ENCODE measurements around the gene GINS1. TPM values are rescaled to one million over a fixed set of nuclear protein-coding genes. Genes with fewer than 3 reads are reported as not detected.

The GINS1 gene
- total and polyA plus RNA-seq, 2 of the 8 experiments (the other 6 are each of a cell fraction or from before 2014, with no cell fraction given) = 44.7 to 68.4 TPM

- no peak overlapping the region for H2BK12ac ChIP-seq (ENCODE audit: low read depth, low read length)
- no peak overlapping the region for H2AFZ ChIP-seq (ENCODE audit: low read length)
- no peak overlapping the region for H4K8ac ChIP-seq (ENCODE audit: extremely low read depth, insufficient read depth, low read length)
- H2BK5ac ChIP-seq (ENCODE audit: low read depth, low read length) = no peak overlapping the region; the same call in 1 of the 2 replicates
- FAIRE-seq (no peak), DNase-seq (ENCODE audit: low read depth in 1 of 2, low spot score in 2 of 2) (no peak)
- no peak overlapping the region for H4K91ac ChIP-seq (replicated peaks; ENCODE audit: insufficient read length, low read length)
- H3K56ac ChIP-seq (replicated peaks; ENCODE audit: insufficient read length, low read depth, low read length) = no peak overlapping the region
- H3K4me2 ChIP-seq (ENCODE audit: insufficient read depth in 1 of 2, low read depth in 2 of 2, low read length in 2 of 2) = no peak overlapping the region
- no peak overlapping the region for H2AK5ac ChIP-seq (ENCODE audit: low read depth, low read length)
- no peaks in the 10 kb centered on the region for H3K79me1 ChIP-seq (ENCODE audit: low read depth, low read length)
- H4K20me1 ChIP-seq (replicated peaks in 1 of 2; ENCODE audit: control insufficient read depth in 1 of 2, insufficient read depth in 2 of 2, low read length in 2 of 2) = peaks cover 0 to 4% of the 10 kb centered on the region in 2 experiments
- H3K27ac ChIP-seq (ENCODE audit: low read depth, low read length) = no peak overlapping the region; the same call in 1 of the 2 replicates
- peaks cover 0 to 4% (median 1%) of the 10 kb centered on the region in 4 experiments; a peak in 2 of 8 replicates for H3K36me3 ChIP-seq (ENCODE audit: control insufficient read depth in 2 of 4, insufficient read depth in 4 of 4, low read length in 3 of 4)
- H2BK15ac ChIP-seq (ENCODE audit: low read length) = no peak overlapping the region
- H3K27me3 ChIP-seq (replicated peaks in 1 of 4; ENCODE audit: control insufficient read depth in 3 of 4, extremely low read depth in 1 of 4, insufficient read depth in 3 of 4, low read length in 3 of 4) = no peaks in the 10 kb centered on the region
- H3K9ac ChIP-seq (replicated peaks in 1 of 4; ENCODE audit: extremely low read depth in 1 of 4, low read depth in 3 of 4, low read length in 3 of 4) = no peak overlapping the region
- H2BK20ac ChIP-seq (ENCODE audit: low read length) = no peak overlapping the region
- H3K4me3 ChIP-seq (ENCODE audit: extremely low read depth in 1 of 4, insufficient read depth in 2 of 4, low read depth in 3 of 4, low read length in 4 of 4) = no peak overlapping the region
- H3K18ac ChIP-seq (ENCODE audit: extremely low read depth, low read length) = no peak overlapping the region
- peaks cover 0 to 19% (median 9%) of the 10 kb centered on the region in 4 experiments; a peak in 6 of 7 replicates for H3K4me1 ChIP-seq (replicated peaks in 1 of 4; ENCODE audit: control insufficient read depth in 3 of 4, insufficient read depth in 4 of 4, low read length in 3 of 4)
- no peak overlapping the region for H4K5ac ChIP-seq (ENCODE audit: insufficient read length, low read depth, low read length)
- POLR2A ChIA-PET (ENCODE audit: partially characterized antibody) = interaction anchor here (0.6 to 1.6 kb wide), 2 partner anchors 14 to 87 kb away, joined by 3 read pairs; no protein-coding TSS in a partner anchor
- H2BK120ac ChIP-seq (replicated peaks; ENCODE audit: low read depth, low read length) = no peak overlapping the region
- H3K23ac ChIP-seq (ENCODE audit: insufficient read length) = no peak overlapping the region
- H3K79me2 ChIP-seq (ENCODE audit: control insufficient read depth in 1 of 2, insufficient read depth in 2 of 2, low read length in 2 of 2) = no peaks in the 10 kb centered on the region
- WGBS, 2 experiments (ENCODE audit: extremely low coverage in 1 of 2, insufficient coverage in 1 of 2, insufficient read length in 1 of 2, insufficient replicate concordance in 2 of 2, low coverage in 1 of 2, low lambda C conversion rate in 2 of 2, missing lambda C conversion rate in 1 of 2) = 84% methylated on average over 10 of the region's 10 CpGs; no CpG with 5 or more reads in 1 of the 2 experiments
- H3K23me2 ChIP-seq (ENCODE audit: low read depth, low read length) = no peaks in the 10 kb centered on the region
- TF ChIP-seq NRF1 (IDR thresholded peaks at IDR 0.05; ENCODE audit: low read depth, low read length) (no peak), CTCF (IDR thresholded peaks at IDR 0.05; ENCODE audit: control extremely low read depth in 1 of 3, insufficient read depth in 1 of 3, low read depth in 1 of 3, low read length in 3 of 3) (no peak), RXRA (IDR thresholded peaks at IDR 0.05; ENCODE audit: insufficient read depth, low read depth, low read length) (no peak), CBX5 (IDR thresholded peaks at IDR 0.05; ENCODE audit: low read depth, low read length) (no peak), PHF8 (conservative IDR thresholded peaks at IDR 0.05; ENCODE audit: low read depth, low read length) (no peak), TEAD4 (IDR thresholded peaks at IDR 0.05; ENCODE audit: low read depth, low read length) (no peak), EP300 (IDR thresholded peaks at IDR 0.05; ENCODE audit: borderline replicate concordance in 1 of 2, low read depth in 2 of 2, low read length in 2 of 2) (no peak), SIX5 (IDR thresholded peaks at IDR 0.05; ENCODE audit: low read depth, low read length) (no peak)
- H3K14ac ChIP-seq (ENCODE audit: insufficient read length) = no peak overlapping the region
- H3K9me3 ChIP-seq (ENCODE audit: insufficient read depth in 2 of 2, low read depth in 1 of 2, low read length in 1 of 2) = no peaks in the 10 kb centered on the region
- CTCF ChIA-PET (ENCODE audit: partially characterized antibody) = interaction anchor here (0.9 to 1.7 kb wide), 9 partner anchors 9 to 200 kb away, joined by 3 to 7 read pairs (median 3); partner anchors contain the start of gene GINS1
- no peak overlapping the region for H3K4ac ChIP-seq (replicated peaks; ENCODE audit: insufficient read length, low read depth, low read length)
These were observed 85.7 kb downstream of the GINS1 start for GRCh38 chr20:25493137-25493536.

Data from H1 (cell line).